Astrocyte of the cerebellum (primary cell): Measurements from ENCODE around the gene COL6A6.

Experiments
- DNase-seq: peaks from one replicate; pipeline ENCODE4 v3.0.0-alpha.2; 2011; ENCODE audit warnings: low read depth
- H3K4me3 ChIP-seq: 2 replicates; pipeline ENCODE4 v1.5.1; 2011; ENCODE audit warnings: mild to moderate bottlenecking, low read depth, low read length, moderate library complexity
- CTCF ChIP-seq: IDR thresholded peaks from 2 replicates; pipeline ENCODE4 v1.5.1; 2012; ENCODE audit warnings: low read length, low read depth, moderate library complexity, mild to moderate bottlenecking; ENCODE audit errors: missing control alignments
- in situ Hi-C: cut with HindIII; loops from 2 replicates; pipeline ENCODE4 v1.10.0; 2017; ENCODE audit warnings: low sequenced_read_pairs

Gene COL6A6

GRCh38 chr3:130509008-130509407, 8.0 kb upstream of the COL6A6 start:
- DNase-seq: no peak

GRCh38 chr3:130514681-130515080, 2.3 kb upstream of the COL6A6 start:
- no peak for TF ChIP-seq CTCF
- in situ Hi-C loops: no loop called here
- H3K4me3 ChIP-seq: no peak overlapping the region
- DNase-seq: no peak

More at GRCh38 chr3:130509008-130509407, 8.0 kb upstream of the COL6A6 start:
- H3K4me3 ChIP-seq: no peak overlapping the region
- in situ Hi-C loops: no loop called here
- TF ChIP-seq CTCF: no peak

GRCh38 chr3:130515755-130516154, 1.2 kb upstream of the COL6A6 start:
- no peak for DNase-seq
- TF ChIP-seq CTCF: no peak
- no peak overlapping the region for H3K4me3 ChIP-seq
- in situ Hi-C loops: no loop called here

GRCh38 chr3:130517602-130518001, 625 bp downstream of the COL6A6 start:
- H3K4me3 ChIP-seq: peak overlapping the region; percentile 46
- TF ChIP-seq CTCF: no peak
- in situ Hi-C loops: no loop called here
- DNase-seq: no peak

GRCh38 chr3:130519754-130520153, 2.8 kb downstream of the COL6A6 start:
- H3K4me3 ChIP-seq: no peak overlapping the region
- TF ChIP-seq CTCF: no peak
- in situ Hi-C loops: no loop called here

GRCh38 chr3:130522399-130522798, 5.4 kb downstream of the COL6A6 start:
- no peak overlapping the region for H3K4me3 ChIP-seq
- in situ Hi-C loops: no loop called here
- TF ChIP-seq CTCF: no peak
- DNase-seq: no peak

More at GRCh38 chr3:130519754-130520153, 2.8 kb downstream of the COL6A6 start:
- no peak for DNase-seq

- no peak for TF ChIP-seq CTCF
- no peak for DNase-seq
- in situ Hi-C loops: no loop called here
- no peak overlapping the region for H3K4me3 ChIP-seq
Measured at GRCh38 chr3:130527426-130527825, 10.4 kb downstream of the COL6A6 start.
